Lung (tissue), 12 donors: ENCODE results near the gene RGS7. TPM values are rescaled to one million over a fixed set of nuclear protein-coding genes. Genes with fewer than 3 reads are reported as not detected.

Experiments
- ATAC-seq: fragments of 200-7000 bp; cut with Tn5 transposase; one replicate; pipeline ENCODE4 v1.9.1; 2020; ENCODE audit warnings: moderate number of reproducible peaks; ENCODE audit not compliant: insufficient read depth, low FRiP score
- DNase-seq, 3 donors: peaks; one replicate each; pipeline ENCODE4 v3.0.0-alpha.2; 2013 to 2017
- H3K27ac ChIP-seq, 2 donors: one replicate each; pipeline ENCODE4 v1.5.1; 2013; ENCODE audit warnings: mild to moderate bottlenecking in 2 of 2, moderate library complexity in 2 of 2, control low read depth in 1 of 2, inconsistent platforms in 1 of 2, low read depth in 1 of 2, low read length in 1 of 2
- H3K27me3 ChIP-seq, 3 donors: one replicate each; pipeline ENCODE4 v1.5.1; 2013; ENCODE audit warnings: low read length in 2 of 3; ENCODE audit not compliant: control insufficient read depth in 3 of 3, insufficient read depth in 3 of 3
- H3K36me3 ChIP-seq, 4 donors: one replicate each; pipeline ENCODE4 v1.5.1; 2013; ENCODE audit warnings: low read length in 4 of 4, mild to moderate bottlenecking in 1 of 4, moderate library complexity in 1 of 4; ENCODE audit not compliant: control insufficient read depth in 4 of 4, insufficient read depth in 4 of 4
- H3K4me1 ChIP-seq, 5 donors: one replicate each; pipeline ENCODE4 v1.5.1; 2013; ENCODE audit warnings: low read length in 5 of 5, mild to moderate bottlenecking in 2 of 5, moderate library complexity in 1 of 5; ENCODE audit not compliant: control insufficient read depth in 5 of 5, insufficient read depth in 5 of 5
- H3K4me3 ChIP-seq: one replicate; pipeline ENCODE4 v1.5.1; 2013; ENCODE audit warnings: mild to moderate bottlenecking, control low read depth, moderate library complexity
- H3K9ac ChIP-seq, 2 donors: one replicate each; pipeline ENCODE4 v1.5.1; 2013; ENCODE audit warnings: low read length in 2 of 2, control low read depth in 1 of 2; ENCODE audit not compliant: insufficient read depth in 1 of 2
- H3K9me3 ChIP-seq, 4 donors: one replicate each; pipeline ENCODE4 v1.5.1; 2013; ENCODE audit warnings: low read length in 3 of 4, mild to moderate bottlenecking in 1 of 4, moderate library complexity in 1 of 4; ENCODE audit not compliant: control insufficient read depth in 4 of 4, insufficient read depth in 3 of 4
- CTCF ChIP-seq: IDR thresholded peaks from 2 replicates; pipeline ENCODE4 v1.5.1; 2012; ENCODE audit warnings: mild to moderate bottlenecking; ENCODE audit errors: control extremely low read depth, extremely low read depth
- WGBS, 2 donors: extraction: QIAGEN DNeasy Blood & Tissue Kit; methylation state at CpG; one replicate each; pipeline ENCODE4 v1.1.7; 2013; 5-methylcytosine and 5-hydroxymethylcytosine counted together
- polyA plus RNA-seq, 2 donors: library from polyadenylated mRNA; stranded (reverse); fragments of 200-250 nt; gene quantifications; one replicate each; pipeline ENCODE4 v1.2.1, GENCODE V29; 2013
- total RNA-seq, 2 donors: library from RNA; depleted of rRNA in 1 of 2; stranded (reverse); fragments of >200 nt in 1 of 2; gene quantifications; one replicate each; pipeline ENCODE4 v1.2.1, GENCODE V29; 2014 to 2021
- donor health status: control.
- donor health status: control.
- donor health status: Bipolar disorder and iron deficiency.
- donor health status: healthy.
- donor health status: DM: yes; HTN: yes; CAD: no.

Gene RGS7
- total and polyA plus RNA-seq, 4 donors: 0.06 to 0.25 (median 0.08) TPM; not detected in 1

- Histone ChIP-seq H3K4me1 (no peaks in the 10 kb centered on the region), H3K9me3 (no peaks in the 10 kb centered on the region), H3K27me3 (no peaks in the 10 kb centered on the region), H3K27ac (no peak overlapping the region), H3K36me3 (no peaks in the 10 kb centered on the region), H3K4me3 (no peak overlapping the region), H3K9ac (no peak overlapping the region)
- TF ChIP-seq CTCF: no peak
- 55 to 68% methylated on average over 1 of the region's 1 CpG for WGBS, 2 donors
- DNase-seq (no peak), ATAC-seq (no peak)
Measured at GRCh38 chr1:240836271-240836670, 520.7 kb downstream of the RGS7 start.

GRCh38 chr1:240835291-240835690, 521.7 kb downstream of the RGS7 start:
- DNase-seq (no peak), ATAC-seq (no peak)
- no peak for TF ChIP-seq CTCF
- H3K4me1 ChIP-seq: no peaks in the 10 kb centered on the region
- no peaks in the 10 kb centered on the region for H3K27me3 ChIP-seq
- WGBS, 2 donors: 91% methylated on average over 9 of the region's 9 CpGs
- no peak overlapping the region for H3K9ac ChIP-seq
- H3K4me3 ChIP-seq: no peak overlapping the region
- no peaks in the 10 kb centered on the region for H3K36me3 ChIP-seq
- no peaks in the 10 kb centered on the region for H3K9me3 ChIP-seq
- no peak overlapping the region for H3K27ac ChIP-seq

- Histone ChIP-seq H3K27me3 (no peaks in the 10 kb centered on the region), H3K9ac (no peak overlapping the region), H3K9me3 (no peaks in the 10 kb centered on the region), H3K27ac (no peak overlapping the region), H3K36me3 (no peaks in the 10 kb centered on the region), H3K4me3 (no peak overlapping the region), H3K4me1 (no peaks in the 10 kb centered on the region)
- no peak for ATAC-seq
- no peak for TF ChIP-seq CTCF
- no peak for DNase-seq
- whole genome bisulfite sequencing, 2 donors: 83 to 91% methylated on average over 6 of the region's 6 CpGs
Measured at GRCh38 chr1:240833075-240833474, 523.9 kb downstream of the RGS7 start.

- Histone ChIP-seq H3K9me3 (no peaks in the 10 kb centered on the region), H3K4me3 (no peak overlapping the region), H3K27ac (no peak overlapping the region), H3K9ac (no peak overlapping the region), H3K36me3 (no peaks in the 10 kb centered on the region), H3K27me3 (no peaks in the 10 kb centered on the region), H3K4me1 (no peaks in the 10 kb centered on the region)
- ATAC-seq (no peak), DNase-seq (no peak)
- WGBS, 2 donors: 46 to 53% methylated on average over 3 of the region's 3 CpGs
- no peak for TF ChIP-seq CTCF
Measured at GRCh38 chr1:240831922-240832321, 525.1 kb downstream of the RGS7 start.
